B cell (primary cell): ENCODE results near the gene FARP1. TPM values are rescaled to one million over a fixed set of nuclear protein-coding genes. Genes with fewer than 3 reads are reported as not detected.
A peak's percentile ranks its signal among the peaks of the same experiment; 100 is the strongest.

Experiments
- ATAC-seq: fragments of 200-7000 bp; cut with Tn5 transposase; one replicate; pipeline ENCODE4 v1.10.0; 2021; ENCODE audit warnings: low read depth, mild to moderate bottlenecking, moderate number of reproducible peaks, moderate library complexity
- CTCF ChIA-PET: fragments of 350-600 bp; sonication (Branson Sonifier 250); formaldehyde crosslinking; loops from one replicate; lab custom pipeline; 2021; ENCODE audit warnings: antibody characterized with exemption, inconsistent platforms; lab: Charles Lee
- POLR2A ChIA-PET: fragments of 350-600 bp; sonication (Branson Sonifier 250); formaldehyde crosslinking; loops from one replicate; lab custom pipeline; 2021; ENCODE audit warnings: antibody characterized with exemption; lab: Charles Lee
- DNase-seq: peaks from one replicate; pipeline ENCODE4 v3.0.0; 2013
- H2AFZ ChIP-seq: 2 replicates; pipeline ENCODE4 v1.6.1; 2012; ENCODE audit warnings: mild to moderate bottlenecking, low read depth, low read length; ENCODE audit not compliant: insufficient read depth, poor library complexity, severe bottlenecking
- H3K27ac ChIP-seq, 2 donors: 1 replicate in 1 of 2; 2 replicates in 1 of 2; pipeline ENCODE4 v1.5.1; 2012 to 2013; ENCODE audit warnings: low read length in 2 of 2, mild to moderate bottlenecking in 2 of 2, moderate library complexity in 1 of 2
- H3K27me3 ChIP-seq, 4 experiments: fragments of 200-600 bp in 1 of 4; sonication (generic) in 1 of 4; replicated peaks in 1 of 4; 1 replicate in 2 of 4; 2 replicates in 2 of 4; pipeline versions ENCODE4 v1.6.1 to v1.7.0; 2013 to 2016; ENCODE audit warnings: low read length in 3 of 4, mild to moderate bottlenecking in 2 of 4, mixed read lengths in 1 of 4, moderate library complexity in 1 of 4; ENCODE audit not compliant: insufficient read depth in 4 of 4, control insufficient read depth in 3 of 4; ENCODE audit errors: control extremely low read depth in 1 of 4
- H3K36me3 ChIP-seq, 2 experiments: replicated peaks in 1 of 2; 1 replicate in 1 of 2; 2 replicates in 1 of 2; pipeline versions ENCODE4 v1.6.1 to v1.7.1; 2013; ENCODE audit warnings: low read length in 1 of 2; ENCODE audit not compliant: insufficient read depth in 2 of 2, control insufficient read depth in 1 of 2; ENCODE audit errors: control extremely low read depth in 1 of 2, extremely low read depth in 1 of 2
- H3K4me1 ChIP-seq, 2 donors: fragments of 200-600 bp in 1 of 2; sonication (generic) in 1 of 2; 1 replicate in 1 of 2; 2 replicates in 1 of 2; pipeline versions ENCODE4 v1.5.1 to v1.6.1; 2013 to 2017; ENCODE audit warnings: low read length in 2 of 2; ENCODE audit not compliant: control insufficient read depth in 2 of 2, insufficient read depth in 2 of 2
- H3K4me2 ChIP-seq: replicated peaks from 2 replicates; pipeline ENCODE3; 2012; ENCODE audit warnings: mild to moderate bottlenecking, low read depth, low read length; ENCODE audit not compliant: poor library complexity, severe bottlenecking
- H3K4me3 ChIP-seq, 5 experiments: fragments of 200-600 bp in 1 of 5; sonication (generic) in 1 of 5; 1 replicate in 3 of 5; 2 replicates in 2 of 5; pipeline versions ENCODE4 v1.5.1 to v1.7.0; 2011 to 2016; ENCODE audit warnings: low read length in 4 of 5, mild to moderate bottlenecking in 4 of 5, low read depth in 2 of 5, control low read depth in 1 of 5, moderate library complexity in 1 of 5; ENCODE audit not compliant: insufficient read depth in 1 of 5; ENCODE audit errors: control extremely low read depth in 1 of 5, extremely low read depth in 1 of 5
- H3K79me2 ChIP-seq: fragments of 200-600 bp; sonication (generic); one replicate; pipeline ENCODE4 v1.6.0; 2016; ENCODE audit warnings: low read length; ENCODE audit not compliant: control insufficient read depth, insufficient read depth
- H3K9ac ChIP-seq: fragments of 200-600 bp; sonication (generic); 2 replicates; pipeline ENCODE4 v1.6.1; 2017; ENCODE audit warnings: mild to moderate bottlenecking, low read length, moderate library complexity
- H3K9me3 ChIP-seq, 3 donors: one replicate each; pipeline versions ENCODE4 v1.6.1 to v1.7.1; 2013; ENCODE audit warnings: low read length in 2 of 3; ENCODE audit not compliant: control insufficient read depth in 2 of 3, insufficient read depth in 1 of 3; ENCODE audit errors: control extremely low read depth in 1 of 3
- H4K20me1 ChIP-seq: 2 replicates; pipeline ENCODE4 v1.6.0; 2012; ENCODE audit warnings: mild to moderate bottlenecking, low read length; ENCODE audit not compliant: insufficient read depth, control insufficient read depth, poor library complexity, severe bottlenecking
- H3K27ac Mint-ChIP-seq: one replicate; pipeline ENCODE4 v1.8.0; 2021; ENCODE audit warnings: mixed read lengths
- H3K27me3 Mint-ChIP-seq: one replicate; pipeline ENCODE4 v1.8.0; 2021; ENCODE audit warnings: mixed read lengths
- H3K4me1 Mint-ChIP-seq: one replicate; pipeline ENCODE4 v1.8.0; 2021; ENCODE audit warnings: mixed read lengths
- H3K4me3 Mint-ChIP-seq: one replicate; pipeline ENCODE4 v1.8.0; 2021; ENCODE audit warnings: mixed read lengths
- H3K9me3 Mint-ChIP-seq: one replicate; pipeline ENCODE4 v1.8.0; 2022; ENCODE audit warnings: mixed read lengths; ENCODE audit not compliant: insufficient read depth
- CTCF ChIP-seq: fragments of 200-600 bp; IDR thresholded peaks from one replicate; pipeline ENCODE4 v1.8.0; 2022; ENCODE audit warnings: antibody characterized with exemption, mild to moderate bottlenecking
- WGBS: methylation state at CpG from one replicate; pipeline ENCODE4 v1.1.5; 2013; ENCODE audit warnings: missing lambda C conversion rate; ENCODE audit not compliant: insufficient coverage; 5-methylcytosine and 5-hydroxymethylcytosine counted together
- intact Hi-C: fragments of 100-400 bp; cut with micrococcal nuclease; formaldehyde crosslinking; loops from one replicate; pipeline ENCODE4 v1.10.0; 2022
- polyA plus RNA-seq: library from polyadenylated mRNA; depleted of rRNA; stranded (reverse); fragments of >200 nt; gene quantifications from 2 replicates; pipeline ENCODE4 v1.2.3, GENCODE V29; 2012
- total RNA-seq, 2 donors: library from RNA; stranded (reverse); fragments of 120-200 nt in 1 of 2; gene quantifications; 1 replicate in 1 of 2; 2 replicates in 1 of 2; pipeline versions ENCODE4 v1.2.3 to v1.2.4, GENCODE V29; 2013 to 2022

FARP1 gene
- total and polyA plus RNA-seq, 2 donors (not counting 1 experiment from before 2014, with no cell fraction given) = 0.15 to 1.5 TPM

GRCh38 chr13:98487522-98487921, 344.6 kb downstream of the FARP1 start:
- Mint-ChIP-seq H3K4me3 (peak overlapping the region; percentile 43), H3K27ac (peak overlapping the region; percentile 22)

More at GRCh38 chr13:98487522-98487921, 344.6 kb downstream of the FARP1 start:
- Histone ChIP-seq H3K36me3 (peaks cover 0 to 7% of the 10 kb centered on the region in 2 experiments), H3K9ac (peak overlapping the region; percentile 26), H3K4me2 (peak overlapping the region; percentile 59), H2AFZ (no peak overlapping the region), H3K27ac (no peak overlapping the region), H3K4me3 (no peak overlapping the region), H3K4me1 (peaks cover 46 to 71% of the 10 kb centered on the region in 2 donors), H4K20me1 (peaks cover 99% of the 10 kb centered on the region), H3K79me2 (peaks cover 100% of the 10 kb centered on the region), H3K9me3 (no peaks in the 10 kb centered on the region), H3K27me3 (no peaks in the 10 kb centered on the region)
- peaks cover 89% of the 10 kb centered on the region for H3K4me1 Mint-ChIP-seq
- peak; percentile 28 for ATAC-seq
- H3K9me3 Mint-ChIP-seq = no peaks in the 10 kb centered on the region
- CTCF ChIA-PET = interaction anchor here (0.6 to 4.0 kb wide), 4 partner anchors 32 to 191 kb away, joined by 3 to 23 read pairs (median 4); no protein-coding TSS in a partner anchor
- peak; percentile 45 for DNase-seq
- POLR2A ChIA-PET = interaction anchor here (0.6 to 1.0 kb wide), 3 partner anchors 22 to 70 kb away, joined by 4 read pairs; no protein-coding TSS in a partner anchor
- no peaks in the 10 kb centered on the region for H3K27me3 Mint-ChIP-seq
- intact Hi-C loops = loop anchor here (5.0 kb wide), 1 partner anchor 35 kb away; no protein-coding TSS in a partner anchor
- WGBS = no CpG with 5 or more reads among the region's 5 CpGs
- no peak for TF ChIP-seq CTCF
